RPMI8226 (cell line): ENCODE results near the gene ABLIM1.

Experiments used
- DNase-seq: peaks from one replicate; pipeline ENCODE4 v3.0.0-alpha.2; 2015

ABLIM1 gene

DNA sequence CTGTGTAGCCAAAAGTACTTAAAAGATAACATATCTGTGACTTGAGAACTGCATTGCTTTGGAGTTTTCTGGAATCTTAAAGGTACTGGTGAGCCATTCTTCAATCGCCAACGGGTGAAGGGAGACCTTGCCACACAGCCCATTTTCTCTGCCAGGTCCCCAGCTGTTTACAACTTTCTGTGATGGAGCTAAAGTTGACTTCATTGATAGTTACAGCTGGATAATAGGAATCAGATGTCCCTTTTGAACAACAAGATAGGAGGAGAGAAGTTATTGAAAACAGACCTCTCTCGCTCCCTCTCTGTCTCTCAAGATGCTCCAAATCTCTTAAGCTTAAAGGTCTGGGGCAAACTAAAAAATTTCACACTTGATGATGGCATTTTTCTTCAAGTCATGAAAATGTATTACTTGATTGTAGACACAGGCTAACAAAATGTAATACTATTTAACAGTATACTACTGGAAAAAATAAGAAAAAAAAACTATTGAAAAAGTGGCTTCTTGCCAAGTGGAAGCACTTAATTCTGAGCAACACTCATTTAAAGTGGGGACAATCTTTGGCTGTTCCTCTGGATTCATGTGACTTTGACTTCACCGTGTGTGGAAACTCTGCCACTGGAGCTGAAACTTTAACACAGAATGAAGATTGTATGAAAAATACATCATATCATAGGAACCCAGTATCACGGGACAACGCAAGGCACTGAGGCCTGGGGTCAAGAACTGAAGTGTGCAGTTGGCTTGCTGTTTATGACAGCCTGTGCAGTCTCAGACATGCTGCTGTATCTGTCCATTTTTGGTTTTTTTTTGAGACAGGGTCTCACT lies 175.4 kb downstream of the ABLIM1 start:
- no peak for DNase-seq

- DNase-seq, result no peak
These were observed 177.0 kb downstream of the ABLIM1 start for GRCh38 chr10:114481055-114481454.

GRCh38 chr10:114479836-114480235 lies 178.2 kb downstream of the ABLIM1 start:
- no peak for DNase-seq

- DNase-seq, result no peak
These were observed 178.8 kb downstream of the ABLIM1 start for GRCh38 chr10:114479307-114479706.

- DNase-seq, result no peak
These were observed 179.8 kb downstream of the ABLIM1 start for GRCh38 chr10:114478281-114478680.

DNA sequence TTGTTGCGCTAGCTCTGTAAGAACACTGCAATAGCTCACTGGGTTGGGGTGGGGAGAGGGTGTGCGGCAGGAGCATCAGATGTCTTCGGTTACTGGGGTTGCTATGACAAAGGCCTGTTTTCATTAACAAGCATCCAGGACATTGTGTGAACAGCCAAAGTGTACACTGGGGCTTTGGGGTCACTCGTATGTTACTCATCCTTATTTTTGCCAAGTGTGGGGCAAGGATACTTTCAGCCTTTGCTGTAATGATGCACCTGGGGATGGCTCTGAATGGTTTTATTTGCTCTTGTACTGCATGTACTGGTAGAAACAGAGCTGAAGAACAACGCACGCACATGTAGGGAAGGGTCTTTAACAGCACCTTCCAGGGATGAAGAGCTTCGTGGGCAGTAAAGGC lies 180.8 kb downstream of the ABLIM1 start:
- DNase-seq, result no peak

- no peak for DNase-seq
These were observed 183.1 kb downstream of the ABLIM1 start for GRCh38 chr10:114474989-114475388.

DNA sequence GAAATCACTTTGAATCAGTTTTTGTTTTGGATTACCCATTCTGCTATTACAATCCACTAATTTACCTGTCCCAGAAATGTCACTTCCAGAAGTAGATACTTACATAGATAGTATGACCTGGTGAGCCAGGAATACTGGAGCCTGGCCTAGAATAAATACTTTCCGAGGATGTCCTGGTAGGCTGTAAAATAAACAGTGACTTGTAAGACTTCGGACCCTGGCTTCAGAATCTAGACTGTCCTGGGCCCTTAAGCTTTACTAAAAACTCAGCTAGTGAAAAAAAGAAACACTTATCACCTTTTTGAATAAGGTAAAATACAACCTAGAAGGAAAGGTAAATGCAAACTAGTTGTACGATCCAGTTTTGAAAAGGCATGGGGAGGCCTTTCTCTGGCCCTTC lies 184.3 kb downstream of the ABLIM1 start:
- DNase-seq, result no peak

DNA sequence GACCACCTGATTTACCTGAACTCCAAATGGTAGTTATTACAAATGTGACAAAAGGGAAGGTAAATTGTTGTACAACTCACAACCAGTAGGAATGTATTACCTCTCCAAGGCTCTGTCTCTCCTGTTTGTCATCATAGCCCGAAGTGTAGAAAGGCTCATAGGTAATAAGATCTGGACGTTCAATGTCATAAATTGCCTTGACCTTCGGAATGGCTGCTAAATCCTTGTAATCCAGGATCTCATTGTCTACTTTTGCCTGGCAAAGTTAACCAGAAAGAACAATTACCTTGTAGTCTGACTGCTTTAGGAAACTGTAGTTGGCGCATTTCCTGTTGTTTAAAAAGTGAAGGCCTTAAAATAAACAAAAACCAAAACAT lies 185.2 kb downstream of the ABLIM1 start:
- DNase-seq, result no peak

DNA sequence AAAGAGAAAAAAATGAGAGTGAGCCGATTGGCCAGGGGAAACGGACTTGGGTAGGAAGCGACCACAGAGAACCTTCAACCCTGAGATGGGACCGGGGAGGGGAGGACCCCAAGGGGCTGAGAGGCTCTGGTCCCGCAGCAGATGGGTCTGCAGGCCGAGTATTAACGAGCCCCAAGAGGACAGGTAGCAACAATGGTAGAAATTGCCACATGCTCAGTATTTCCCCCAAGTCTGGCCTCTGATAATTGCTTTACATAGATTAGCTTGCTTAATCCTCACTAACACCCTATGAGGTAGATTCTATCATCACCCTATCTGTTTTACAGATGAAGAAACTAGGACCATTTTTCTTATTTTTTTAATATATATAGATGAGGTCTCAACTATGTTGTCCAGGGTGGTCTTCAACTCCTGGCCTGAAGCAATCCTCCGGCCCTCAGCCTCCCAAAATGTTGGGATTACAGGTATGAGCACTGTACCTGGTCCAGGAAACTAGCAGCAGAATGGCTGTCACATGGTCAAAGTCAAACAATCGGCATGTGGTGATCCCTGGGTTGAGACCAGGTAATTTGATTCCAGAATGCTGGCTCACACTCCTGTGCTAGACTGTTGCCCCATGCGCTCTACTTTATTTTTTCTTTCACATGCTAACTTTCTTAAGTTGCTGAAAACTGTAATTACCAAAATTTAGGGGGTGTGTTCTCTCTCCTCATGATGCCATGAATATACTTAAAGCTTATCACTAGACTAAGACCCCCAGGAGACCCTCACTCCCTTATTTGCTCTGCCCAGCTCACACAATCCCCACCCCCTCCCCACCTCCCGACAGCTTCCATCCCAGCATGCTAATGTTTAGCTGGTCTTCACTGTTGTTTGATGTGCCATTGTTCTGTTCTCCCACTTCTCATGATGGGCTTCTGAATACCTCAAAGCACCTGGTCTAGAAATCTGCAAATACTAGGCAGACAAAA lies 185.9 kb downstream of the ABLIM1 start:
- DNase-seq, result no peak

GRCh38 chr10:114470956-114471905 lies 186.8 kb downstream of the ABLIM1 start:
- peak; percentile 76 for DNase-seq

DNA sequence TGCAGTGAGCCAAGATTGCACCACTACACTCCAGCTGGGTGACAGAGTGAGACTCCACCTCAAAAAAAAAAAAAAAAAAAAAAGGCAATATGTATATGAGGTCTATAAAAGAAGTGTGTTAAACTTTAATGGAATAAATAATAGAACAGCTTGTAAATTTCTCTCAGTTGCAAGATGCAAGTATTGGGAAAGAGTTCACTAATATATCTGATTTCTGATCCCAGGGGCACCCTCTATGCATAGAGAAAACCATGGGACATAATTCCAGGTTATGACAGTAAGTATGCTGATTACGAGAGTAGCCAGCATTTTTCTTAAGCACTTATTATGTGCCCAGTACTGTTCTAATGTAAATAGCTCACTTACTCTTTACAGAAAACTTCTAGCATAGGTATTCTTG lies 187.7 kb downstream of the ABLIM1 start:
- no peak for DNase-seq

- peak; percentile 22 for DNase-seq
These were observed 199.1 kb downstream of the ABLIM1 start for GRCh38 chr10:114458955-114459354.

DNA sequence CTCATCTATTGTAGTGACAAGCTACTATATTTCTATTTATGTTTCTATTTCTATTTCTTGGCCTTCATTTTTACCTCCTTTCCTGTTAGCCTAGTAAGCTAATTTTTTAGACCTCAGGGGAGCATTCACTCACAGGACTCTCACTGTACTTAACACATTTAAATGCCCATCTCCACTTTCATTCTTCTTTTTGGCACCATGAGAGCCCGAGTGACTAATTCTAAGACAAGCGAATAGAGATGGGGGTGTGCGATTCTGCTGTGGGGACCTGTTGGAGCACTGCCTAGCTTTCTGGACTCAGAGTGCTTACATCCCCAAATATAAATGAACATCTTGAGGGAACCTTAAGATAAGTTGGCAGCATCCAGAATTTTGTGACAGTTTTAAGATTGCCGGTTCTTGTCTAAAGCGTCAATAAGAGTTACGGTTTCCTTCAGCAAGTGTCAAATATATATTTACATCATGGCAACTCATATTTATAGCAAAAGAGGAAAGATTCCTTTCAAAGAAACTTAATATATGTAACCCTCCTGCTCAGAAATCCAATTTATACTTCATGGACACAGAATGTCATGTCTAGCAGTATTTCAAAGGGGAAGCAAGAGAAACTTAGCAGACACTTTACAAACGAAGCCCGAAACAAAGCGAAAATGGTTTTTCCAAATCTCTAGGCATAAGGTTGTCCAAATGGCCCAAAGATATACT lies 199.7 kb downstream of the ABLIM1 start:
- DNase-seq, result no peak

- DNase-seq, result no peak
These were observed 204.5 kb downstream of the ABLIM1 start for GRCh38 chr10:114453576-114453975.

- DNase-seq, result no peak
These were observed 209.2 kb downstream of the ABLIM1 start for GRCh38 chr10:114448897-114449296.

GRCh38 chr10:114445332-114445731 lies 212.7 kb downstream of the ABLIM1 start:
- no peak for DNase-seq

GRCh38 chr10:114444819-114445218 lies 213.3 kb downstream of the ABLIM1 start:
- DNase-seq, result no peak

DNA sequence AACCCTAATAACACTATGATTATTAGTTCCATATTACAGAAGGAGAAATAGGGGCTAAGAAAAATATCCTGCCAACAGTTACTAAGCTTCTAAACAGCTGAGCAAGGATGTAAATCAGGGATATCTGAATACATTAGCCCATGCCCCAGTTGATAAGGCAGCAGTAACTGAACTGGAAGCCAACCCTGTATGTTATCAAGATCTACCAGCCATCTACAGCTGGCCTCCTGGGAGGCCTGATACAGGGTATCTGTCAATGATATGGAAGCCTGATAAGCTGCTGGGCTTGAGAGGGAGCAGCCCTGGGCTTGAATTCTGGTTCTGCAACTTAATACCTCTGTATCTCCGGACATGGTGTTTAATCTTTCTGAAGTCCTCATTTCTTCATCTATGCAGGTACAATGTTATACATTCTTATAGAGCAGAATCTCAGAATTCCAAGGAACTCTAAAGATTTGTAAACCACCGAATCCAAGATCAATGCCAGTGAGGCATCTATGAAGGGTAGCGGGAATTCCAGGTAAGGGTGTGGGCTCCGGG lies 215.9 kb downstream of the ABLIM1 start:
- no peak for DNase-seq

GRCh38 chr10:114441107-114441506 lies 217.0 kb downstream of the ABLIM1 start:
- DNase-seq, result no peak

GRCh38 chr10:114437473-114438292 lies 220.4 kb downstream of the ABLIM1 start:
- DNase-seq, result peak; percentile 8
